Measurements from ENCODE around the gene NETO1.

The NETO1 gene

DNA sequence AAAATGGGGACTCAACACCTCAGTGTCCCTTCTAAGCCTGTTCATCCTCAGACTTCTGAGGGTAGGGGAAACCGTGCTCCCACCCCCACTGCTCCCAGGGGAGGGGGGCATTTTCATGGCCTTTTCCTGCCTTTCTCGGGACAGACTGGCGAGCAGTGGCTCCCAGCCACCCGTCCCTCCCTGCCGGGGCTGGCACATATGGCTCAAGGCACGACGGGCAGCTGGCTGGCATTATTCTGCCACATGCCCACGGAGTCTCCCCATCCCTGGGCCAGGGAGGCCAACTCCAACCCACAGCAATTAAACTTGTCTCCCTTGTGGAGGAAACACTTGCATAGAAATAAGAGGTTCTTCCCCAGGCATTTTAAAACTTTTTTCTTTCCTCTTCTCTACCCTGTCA, 175.2 kb downstream of the NETO1 start:
- no peak overlapping the region for H3K27ac ChIP-seq
- no peak for DNase-seq (ENCODE audit: low spot score)
- ChIA-PET CTCF (no interaction called here), POLR2A (ENCODE audit: low non-redundant PET) (no interaction called here)
- TF ChIP-seq, protein P1, sequence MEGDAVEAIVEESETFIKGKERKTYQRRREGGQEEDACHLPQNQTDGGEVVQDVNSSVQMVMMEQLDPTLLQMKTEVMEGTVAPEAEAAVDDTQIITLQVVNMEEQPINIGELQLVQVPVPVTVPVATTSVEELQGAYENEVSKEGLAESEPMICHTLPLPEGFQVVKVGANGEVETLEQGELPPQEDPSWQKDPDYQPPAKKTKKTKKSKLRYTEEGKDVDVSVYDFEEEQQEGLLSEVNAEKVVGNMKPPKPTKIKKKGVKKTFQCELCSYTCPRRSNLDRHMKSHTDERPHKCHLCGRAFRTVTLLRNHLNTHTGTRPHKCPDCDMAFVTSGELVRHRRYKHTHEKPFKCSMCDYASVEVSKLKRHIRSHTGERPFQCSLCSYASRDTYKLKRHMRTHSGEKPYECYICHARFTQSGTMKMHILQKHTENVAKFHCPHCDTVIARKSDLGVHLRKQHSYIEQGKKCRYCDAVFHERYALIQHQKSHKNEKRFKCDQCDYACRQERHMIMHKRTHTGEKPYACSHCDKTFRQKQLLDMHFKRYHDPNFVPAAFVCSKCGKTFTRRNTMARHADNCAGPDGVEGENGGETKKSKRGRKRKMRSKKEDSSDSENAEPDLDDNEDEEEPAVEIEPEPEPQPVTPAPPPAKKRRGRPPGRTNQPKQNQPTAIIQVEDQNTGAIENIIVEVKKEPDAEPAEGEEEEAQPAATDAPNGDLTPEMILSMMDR (conservative IDR thresholded peaks at IDR 0.05; ENCODE audit: low read depth): no peak

Measured in RWPE1 (cell line).